Tibial nerve (tissue), 4 donors: ENCODE data around the gene PRG2. TPM values are rescaled to one million over a fixed set of nuclear protein-coding genes. Genes with fewer than 3 reads are reported as not detected.
"Not testable (repeated sequence)": the region's sequence is repeated elsewhere in the genome, so short reads cannot be mapped to it uniquely, and the experiment has no call there.

Source experiments
- DNase-seq, 2 donors: peaks; one replicate each; pipeline ENCODE4 v3.0.0-alpha.2; 2019; ENCODE audit warnings: low spot score in 2 of 2
- H3K27ac ChIP-seq, 4 donors: fragments of 200-600 bp; sonication (generic) in 3 of 4; one replicate each; pipeline ENCODE4 v1.5.1; 2017 to 2019; ENCODE audit warnings: mild to moderate bottlenecking in 1 of 4
- H3K27me3 ChIP-seq, 2 donors: fragments of 200-600 bp; sonication (generic) in 1 of 2; one replicate each; pipeline versions ENCODE4 v1.5.1 to v1.6.0; 2017 to 2019
- H3K36me3 ChIP-seq, 3 donors: fragments of 200-600 bp; sonication (generic); one replicate each; pipeline ENCODE4 v1.5.1; 2018 to 2019
- H3K4me1 ChIP-seq, 4 donors: fragments of 200-600 bp; sonication (generic) in 3 of 4; one replicate each; pipeline ENCODE4 v1.5.1; 2017 to 2019
- H3K4me3 ChIP-seq, 4 donors: fragments of 200-600 bp; sonication (generic) in 3 of 4; one replicate each; pipeline ENCODE4 v1.5.1; 2017 to 2019; ENCODE audit warnings: mild to moderate bottlenecking in 1 of 4, moderate library complexity in 1 of 4
- H3K9me3 ChIP-seq, 4 donors: fragments of 200-600 bp; sonication (generic) in 3 of 4; one replicate each; pipeline ENCODE4 v1.5.1; 2017 to 2019
- EP300 ChIP-seq, 2 donors: sonication (generic); formaldehyde crosslinking; IDR thresholded peaks; one replicate each; pipeline ENCODE4 v1.6.1; 2017; ENCODE audit warnings: antibody characterized with exemption in 2 of 2, mild to moderate bottlenecking in 1 of 2
- POLR2A ChIP-seq, 2 donors: fragments of 450-650 bp; IDR thresholded peaks; one replicate each; pipeline ENCODE4 v1.6.1; 2017; ENCODE audit warnings: antibody characterized with exemption in 2 of 2, mild to moderate bottlenecking in 2 of 2, moderate library complexity in 2 of 2
- WGBS, 2 donors: methylation state at CpG; one replicate each; pipeline ENCODE4 v1.1.5; 2018; 5-methylcytosine and 5-hydroxymethylcytosine counted together
- total RNA-seq, 4 donors: library from RNA; depleted of rRNA; stranded (reverse); fragments of >200 nt; gene quantifications; one replicate each; pipeline ENCODE4 v1.1.0, GENCODE V29; 2016
- TF ChIP-seq, protein P1 (sequence below), 5 experiments: fragments of 200-600 bp in 3 of 5; fragments of 450-650 bp in 2 of 5; sonication (generic) in 3 of 5; IDR thresholded peaks; one replicate each; pipeline ENCODE4 v1.5.1; 2016 to 2019; ENCODE audit warnings: antibody characterized with exemption in 5 of 5, mild to moderate bottlenecking in 3 of 5, moderate library complexity in 2 of 5

PRG2 gene
- total RNA-seq, 4 donors from 2014 or later = 0.39 TPM; not detected in 3

DNA sequence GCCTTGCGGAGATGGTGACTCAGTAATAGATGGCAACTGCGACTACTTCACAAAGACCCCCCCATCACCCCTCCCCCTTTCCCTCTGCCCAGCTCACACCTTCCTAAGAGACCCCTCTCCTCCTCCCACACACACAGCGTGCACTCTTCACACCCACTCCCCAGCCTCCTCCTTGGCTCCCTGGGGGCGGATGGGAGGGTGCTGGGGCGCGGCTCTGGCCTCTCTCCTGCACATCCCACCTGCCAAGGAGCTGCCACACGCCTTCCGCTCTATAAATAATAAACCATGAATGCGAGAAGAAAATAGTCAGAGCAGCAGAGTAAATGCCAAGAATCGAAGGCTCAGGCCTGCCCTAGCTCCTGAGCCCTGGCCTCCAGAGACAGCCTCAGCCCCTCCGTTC is 47.7 kb downstream of the PRG2 start:
- WGBS, 2 donors = 66 to 75% methylated on average over 11 of the region's 11 CpGs
- H3K27me3 ChIP-seq = no peaks in the 10 kb centered on the region
- H3K27ac ChIP-seq = no peak overlapping the region
- H3K4me1 ChIP-seq = peaks cover 0 to 6% (median 0%) of the 10 kb centered on the region in 4 donors
- no peak for TF ChIP-seq EP300 (IDR thresholded peaks at IDR 0.05)
- TF ChIP-seq POLR2A (IDR thresholded peaks at IDR 0.05) = no peak
- TF ChIP-seq, protein P1, sequence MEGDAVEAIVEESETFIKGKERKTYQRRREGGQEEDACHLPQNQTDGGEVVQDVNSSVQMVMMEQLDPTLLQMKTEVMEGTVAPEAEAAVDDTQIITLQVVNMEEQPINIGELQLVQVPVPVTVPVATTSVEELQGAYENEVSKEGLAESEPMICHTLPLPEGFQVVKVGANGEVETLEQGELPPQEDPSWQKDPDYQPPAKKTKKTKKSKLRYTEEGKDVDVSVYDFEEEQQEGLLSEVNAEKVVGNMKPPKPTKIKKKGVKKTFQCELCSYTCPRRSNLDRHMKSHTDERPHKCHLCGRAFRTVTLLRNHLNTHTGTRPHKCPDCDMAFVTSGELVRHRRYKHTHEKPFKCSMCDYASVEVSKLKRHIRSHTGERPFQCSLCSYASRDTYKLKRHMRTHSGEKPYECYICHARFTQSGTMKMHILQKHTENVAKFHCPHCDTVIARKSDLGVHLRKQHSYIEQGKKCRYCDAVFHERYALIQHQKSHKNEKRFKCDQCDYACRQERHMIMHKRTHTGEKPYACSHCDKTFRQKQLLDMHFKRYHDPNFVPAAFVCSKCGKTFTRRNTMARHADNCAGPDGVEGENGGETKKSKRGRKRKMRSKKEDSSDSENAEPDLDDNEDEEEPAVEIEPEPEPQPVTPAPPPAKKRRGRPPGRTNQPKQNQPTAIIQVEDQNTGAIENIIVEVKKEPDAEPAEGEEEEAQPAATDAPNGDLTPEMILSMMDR (IDR thresholded peaks at IDR 0.05) = no peak
- no peak overlapping the region for H3K4me3 ChIP-seq
- DNase-seq = no peak
- no peaks in the 10 kb centered on the region for H3K9me3 ChIP-seq
- no peaks in the 10 kb centered on the region for H3K36me3 ChIP-seq

DNA sequence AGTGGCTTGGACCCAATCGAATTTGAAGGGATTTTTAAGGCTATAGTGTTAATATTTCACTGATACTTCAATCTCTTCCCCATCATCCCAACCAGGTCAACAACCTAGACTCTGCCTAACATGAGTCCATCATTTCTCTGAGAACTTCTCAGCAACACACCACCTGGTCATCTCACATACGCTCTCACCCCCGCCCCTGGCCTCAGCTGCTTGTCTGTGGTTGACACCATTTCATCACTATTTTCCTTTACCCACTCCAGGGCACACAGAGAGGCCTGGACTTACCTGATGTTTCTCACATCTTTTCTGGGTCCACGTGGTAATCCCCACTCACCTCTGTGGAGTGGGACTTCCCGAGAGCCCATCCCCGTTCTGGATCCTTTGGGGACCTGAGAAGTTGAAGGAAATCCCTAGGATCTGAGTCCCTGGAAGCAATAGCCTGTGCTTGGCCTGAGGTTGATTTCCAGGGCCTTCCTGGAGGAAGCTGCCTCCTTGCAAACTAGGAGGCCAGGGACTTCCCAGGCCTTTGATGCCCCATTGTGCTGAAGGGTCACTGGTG is 49.1 kb downstream of the PRG2 start:
- Histone ChIP-seq H3K36me3 (no peaks in the 10 kb centered on the region), H3K27ac (no peak overlapping the region), H3K4me1 (peaks cover 0 to 11% (median 1%) of the 10 kb centered on the region in 4 donors), H3K9me3 (no peaks in the 10 kb centered on the region), H3K27me3 (no peaks in the 10 kb centered on the region), H3K4me3 (no peak overlapping the region)
- DNase-seq = no peak
- 74 to 83% methylated on average over 5 to 6 of the region's 6 CpGs for WGBS, 2 donors
- TF ChIP-seq EP300 (IDR thresholded peaks at IDR 0.05) = no peak
- TF ChIP-seq, protein P1 (IDR thresholded peaks at IDR 0.05) = no peak
- no peak for TF ChIP-seq POLR2A (IDR thresholded peaks at IDR 0.05)

DNA sequence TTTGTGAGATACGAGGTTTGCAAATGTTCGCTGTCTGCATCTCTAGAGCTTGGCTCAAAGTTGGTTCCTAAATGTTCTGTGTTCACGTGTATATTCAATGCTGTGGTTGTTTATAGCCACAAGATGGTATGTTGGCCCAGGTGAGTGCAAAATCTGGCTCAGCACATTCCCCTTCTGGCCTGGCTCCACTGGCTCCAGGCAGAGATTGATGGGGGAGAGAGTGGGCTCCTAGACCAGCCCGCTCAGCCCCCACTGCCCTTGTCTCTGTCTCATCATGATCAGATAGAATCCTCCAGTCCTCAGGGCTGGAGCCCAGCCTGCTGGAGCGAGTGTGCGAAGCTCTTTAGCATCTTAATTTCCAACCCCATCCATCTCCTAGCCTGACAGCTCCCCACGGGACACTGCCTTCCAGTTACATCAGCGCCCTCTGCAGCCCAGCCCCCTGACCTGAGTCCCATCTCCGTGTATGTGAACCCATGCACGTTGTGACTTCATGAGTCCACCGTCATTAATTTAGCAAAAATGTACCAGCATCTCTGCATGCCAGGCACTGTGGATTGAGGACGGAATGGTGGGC is 50.3 kb downstream of the PRG2 start:
- Histone ChIP-seq H3K36me3 (no peaks in the 10 kb centered on the region), H3K4me3 (no peak overlapping the region), H3K27me3 (no peaks in the 10 kb centered on the region), H3K4me1 (peaks cover 0 to 10% (median 4%) of the 10 kb centered on the region in 4 donors), H3K9me3 (no peaks in the 10 kb centered on the region), H3K27ac (no peak overlapping the region)
- DNase-seq = no peak
- TF ChIP-seq EP300 (IDR thresholded peaks at IDR 0.05) (no peak), POLR2A (IDR thresholded peaks at IDR 0.05) (no peak)
- TF ChIP-seq, protein P1 (IDR thresholded peaks at IDR 0.05) = no peak
- WGBS, 2 donors = 39 to 45% methylated on average over 12 of the region's 12 CpGs

DNA sequence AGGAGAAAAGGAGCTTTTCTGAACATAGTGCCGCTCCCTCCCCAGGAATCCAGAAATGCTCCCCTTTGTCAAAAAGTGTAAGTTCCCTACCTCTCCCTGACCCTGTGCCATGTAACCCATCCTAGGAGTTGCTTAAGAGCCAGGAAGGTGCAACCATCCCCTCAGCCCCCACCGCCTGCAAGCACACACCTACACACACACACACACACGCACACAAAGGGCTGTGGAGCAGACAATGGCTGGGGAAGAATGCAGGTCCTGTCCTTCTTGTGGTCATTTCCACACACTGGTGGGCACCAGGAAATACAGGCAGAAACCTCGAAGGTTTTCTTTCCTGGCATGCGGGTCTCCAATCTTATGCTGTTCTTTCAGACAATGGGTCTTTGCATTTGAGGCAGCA is 51.1 kb downstream of the PRG2 start:
- Histone ChIP-seq H3K9me3 (no peaks in the 10 kb centered on the region), H3K4me3 (no peak overlapping the region), H3K27me3 (no peaks in the 10 kb centered on the region), H3K36me3 (peaks cover 0 to 3% (median 0%) of the 10 kb centered on the region in 3 donors), H3K4me1 (peaks cover 3 to 17% (median 8%) of the 10 kb centered on the region in 4 donors), H3K27ac (no peak overlapping the region)
- WGBS, 2 donors = 58 to 67% methylated on average over 5 of the region's 5 CpGs
- DNase-seq = no peak
- TF ChIP-seq, protein P1 (IDR thresholded peaks at IDR 0.05) = no peak
- no peak for TF ChIP-seq EP300 (IDR thresholded peaks at IDR 0.05)
- TF ChIP-seq POLR2A (IDR thresholded peaks at IDR 0.05) = no peak

DNA sequence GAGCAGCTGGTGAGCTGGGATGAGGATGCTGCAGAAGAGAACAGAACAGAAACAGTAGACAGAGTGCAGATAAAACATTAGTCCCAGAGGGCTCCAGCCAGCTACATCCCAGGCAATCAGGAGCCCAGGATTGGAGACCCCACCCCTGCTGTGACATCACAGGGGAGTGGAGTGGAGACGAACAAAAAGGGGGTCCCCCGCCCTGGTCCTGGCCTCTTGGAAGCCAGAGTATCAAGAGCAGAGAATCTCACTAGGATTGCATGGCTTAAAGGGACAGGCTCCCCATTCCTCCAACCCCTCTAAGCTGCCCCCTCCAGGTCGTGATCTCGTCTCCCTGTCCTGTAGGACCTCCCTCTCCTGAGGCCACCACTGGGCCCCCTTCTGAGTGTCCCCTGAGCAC is 52.3 kb downstream of the PRG2 start, which contains the start of gene P2RX3:
TSS of gene P2RX3 (plus strand) at position 211 of the 400 bp plus-strand sequence. CDS start 199 bp downstream, outside the sequence.
- no peak within 1 kb of the TSS for H3K27ac ChIP-seq
- WGBS, 2 donors = 21 to 29% methylated on average over 4 of the region's 4 CpGs
- no peak for DNase-seq
- H3K9me3 ChIP-seq = no peaks in the 10 kb centered on the region
- no peaks in the 10 kb centered on the region for H3K27me3 ChIP-seq
- H3K4me1 ChIP-seq = peaks cover 3 to 24% (median 8%) of the 10 kb centered on the region in 4 donors
- TF ChIP-seq, protein P1 (IDR thresholded peaks at IDR 0.05) = no peak
- TF ChIP-seq POLR2A (IDR thresholded peaks at IDR 0.05) (no peak), EP300 (IDR thresholded peaks at IDR 0.05) (no peak)
- no peak within 1 kb of the TSS for H3K4me3 ChIP-seq
- peaks cover 0 to 11% (median 4%) of the 10 kb centered on the region in 3 donors for H3K36me3 ChIP-seq

DNA sequence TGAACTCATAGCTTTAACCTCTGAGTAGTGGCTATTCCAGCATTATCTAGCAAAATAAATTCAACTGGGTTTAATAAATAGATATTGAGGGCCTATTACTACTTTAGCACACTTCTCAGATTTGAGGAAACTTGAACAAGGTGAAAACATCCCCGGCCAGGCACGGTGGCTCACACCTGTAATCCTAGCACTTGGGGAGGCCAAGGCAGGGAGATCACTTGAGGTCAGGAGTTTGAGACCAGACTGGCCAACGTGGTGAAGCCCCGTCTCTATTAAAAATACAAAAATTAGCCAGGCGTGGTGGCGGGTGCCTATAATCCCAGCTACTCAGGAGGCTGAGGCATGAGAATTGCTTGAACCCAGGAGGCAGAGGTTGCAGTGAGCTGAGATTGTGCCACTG is 53.6 kb downstream of the PRG2 start:
- peaks cover 4 to 24% (median 5%) of the 10 kb centered on the region in 3 donors for H3K36me3 ChIP-seq
- peak overlapping the region in 1 of 4 donors; percentile 94 for H3K27ac ChIP-seq
- 93 to 96% methylated on average over 6 of the region's 6 CpGs for WGBS, 2 donors
- DNase-seq, H3K9me3 ChIP-seq, H3K4me3 ChIP-seq, H3K27me3 ChIP-seq: not testable (repeated sequence)
- peaks cover 3 to 24% (median 8%) of the 10 kb centered on the region in 4 donors for H3K4me1 ChIP-seq
